ENCODE measurements around the gene CHMP3.

Gene CHMP3

DNA sequence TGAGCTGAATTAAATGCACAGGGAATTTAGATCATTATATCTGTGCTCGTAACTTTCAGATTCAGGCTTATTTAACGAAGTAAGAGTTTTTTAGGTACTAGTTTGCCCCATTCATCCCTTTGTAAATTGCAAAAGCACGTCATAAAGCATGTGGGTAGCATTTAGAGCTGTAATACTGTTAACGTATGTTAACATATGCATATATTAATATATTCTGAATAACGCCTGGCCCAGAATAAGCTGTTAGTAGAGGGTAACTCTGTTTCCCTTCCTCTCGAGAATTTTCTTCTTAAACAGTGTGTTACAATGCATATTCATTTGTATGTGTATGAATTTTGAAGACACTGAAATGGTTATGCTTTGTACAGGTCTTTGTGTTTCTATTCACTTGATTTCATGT is 91.6 kb downstream of the CHMP3 start:
- H3K4me3 ChIP-seq (ENCODE audit: low read depth, low read length): no peak overlapping the region
- TF ChIP-seq, protein P1, sequence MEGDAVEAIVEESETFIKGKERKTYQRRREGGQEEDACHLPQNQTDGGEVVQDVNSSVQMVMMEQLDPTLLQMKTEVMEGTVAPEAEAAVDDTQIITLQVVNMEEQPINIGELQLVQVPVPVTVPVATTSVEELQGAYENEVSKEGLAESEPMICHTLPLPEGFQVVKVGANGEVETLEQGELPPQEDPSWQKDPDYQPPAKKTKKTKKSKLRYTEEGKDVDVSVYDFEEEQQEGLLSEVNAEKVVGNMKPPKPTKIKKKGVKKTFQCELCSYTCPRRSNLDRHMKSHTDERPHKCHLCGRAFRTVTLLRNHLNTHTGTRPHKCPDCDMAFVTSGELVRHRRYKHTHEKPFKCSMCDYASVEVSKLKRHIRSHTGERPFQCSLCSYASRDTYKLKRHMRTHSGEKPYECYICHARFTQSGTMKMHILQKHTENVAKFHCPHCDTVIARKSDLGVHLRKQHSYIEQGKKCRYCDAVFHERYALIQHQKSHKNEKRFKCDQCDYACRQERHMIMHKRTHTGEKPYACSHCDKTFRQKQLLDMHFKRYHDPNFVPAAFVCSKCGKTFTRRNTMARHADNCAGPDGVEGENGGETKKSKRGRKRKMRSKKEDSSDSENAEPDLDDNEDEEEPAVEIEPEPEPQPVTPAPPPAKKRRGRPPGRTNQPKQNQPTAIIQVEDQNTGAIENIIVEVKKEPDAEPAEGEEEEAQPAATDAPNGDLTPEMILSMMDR (IDR thresholded peaks at IDR 0.05; ENCODE audit: low read depth, low read length): no peak

DNA sequence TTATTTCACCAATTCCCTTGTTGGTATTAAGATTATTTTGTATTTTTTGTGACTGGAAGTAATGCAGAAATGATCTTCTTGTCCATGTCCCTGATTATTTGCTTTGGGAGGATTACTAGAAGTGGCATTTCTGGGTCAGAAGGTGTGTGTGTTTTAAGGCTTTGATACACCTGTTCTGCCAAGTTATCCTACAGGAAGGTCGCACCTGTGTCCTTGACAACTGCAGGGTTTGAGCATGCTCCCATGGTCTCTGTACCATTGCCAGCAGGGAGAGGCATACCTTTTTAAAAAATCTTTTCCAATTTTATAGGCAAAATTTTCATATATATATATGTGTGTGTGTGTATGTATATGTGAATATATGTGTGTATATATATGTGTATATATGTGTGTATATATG is 92.4 kb downstream of the CHMP3 start:
- TF ChIP-seq, protein P1 (IDR thresholded peaks at IDR 0.05; ENCODE audit: low read depth, low read length): no peak
- H3K4me3 ChIP-seq (ENCODE audit: low read depth, low read length): no peak overlapping the region

DNA sequence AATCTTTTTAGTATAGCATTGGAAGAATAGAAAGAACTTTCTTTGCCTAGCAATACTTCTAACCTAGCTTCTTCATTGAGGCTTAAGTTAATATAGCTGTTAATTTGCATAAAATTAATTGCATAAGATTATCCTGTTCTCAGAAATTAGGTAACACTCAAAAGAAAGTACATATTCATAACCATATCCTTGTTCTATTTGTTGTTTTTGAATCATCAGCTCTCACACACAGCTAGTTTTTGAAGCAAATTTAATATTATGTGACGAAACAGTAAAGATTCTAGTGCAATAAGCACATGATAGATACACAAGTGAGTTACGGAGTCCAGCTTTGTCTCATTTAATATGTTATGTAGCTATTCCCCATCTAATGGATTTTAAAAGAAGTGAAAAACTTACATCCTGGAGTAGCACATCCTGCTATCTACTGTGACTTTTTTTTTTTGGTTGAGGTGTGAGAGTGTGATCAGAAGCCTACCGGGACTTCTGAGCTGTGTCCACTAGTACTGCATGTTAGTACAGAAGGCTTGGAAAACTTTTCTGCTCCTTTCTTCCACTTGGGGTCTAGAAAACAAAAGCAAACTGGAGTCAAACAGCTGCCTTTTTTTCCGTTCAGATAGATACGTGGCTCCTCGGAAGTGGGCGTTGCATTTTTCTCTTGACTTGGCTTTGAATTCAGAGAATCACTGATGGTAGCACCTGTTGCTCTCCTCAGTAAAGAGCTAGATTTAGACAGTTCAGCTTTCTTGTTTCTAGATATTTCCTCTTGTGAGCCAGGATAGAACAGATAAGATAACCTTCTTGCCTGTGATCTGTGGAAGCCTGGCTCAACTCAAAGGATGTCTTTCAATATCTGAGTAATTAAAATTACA is 94.8 kb downstream of the CHMP3 start:
- H3K4me3 ChIP-seq (ENCODE audit: low read depth, low read length): no peak overlapping the region
- TF ChIP-seq, protein P1 (IDR thresholded peaks at IDR 0.05; ENCODE audit: low read depth, low read length): no peak

DNA sequence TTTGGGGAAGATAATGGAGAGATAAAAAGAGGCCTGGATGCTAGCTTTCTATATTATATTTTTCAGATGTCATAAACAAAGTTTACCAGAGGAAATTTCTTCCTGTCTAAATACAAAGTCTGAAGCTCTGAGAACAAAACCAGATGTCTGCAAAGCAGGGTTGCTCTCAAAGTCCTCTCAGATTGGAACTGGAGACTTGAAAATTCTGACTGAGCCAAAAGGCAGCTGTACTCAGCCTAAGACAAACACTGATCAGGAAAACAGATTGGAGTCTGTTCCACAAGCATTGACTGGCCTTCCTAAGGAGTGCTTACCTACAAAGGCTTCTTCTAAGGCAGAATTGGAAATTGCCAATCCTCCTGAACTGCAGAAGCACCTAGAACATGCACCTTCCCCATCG is 96.9 kb downstream of the CHMP3 start:
- H3K4me3 ChIP-seq (ENCODE audit: low read depth, low read length): no peak overlapping the region

DNA sequence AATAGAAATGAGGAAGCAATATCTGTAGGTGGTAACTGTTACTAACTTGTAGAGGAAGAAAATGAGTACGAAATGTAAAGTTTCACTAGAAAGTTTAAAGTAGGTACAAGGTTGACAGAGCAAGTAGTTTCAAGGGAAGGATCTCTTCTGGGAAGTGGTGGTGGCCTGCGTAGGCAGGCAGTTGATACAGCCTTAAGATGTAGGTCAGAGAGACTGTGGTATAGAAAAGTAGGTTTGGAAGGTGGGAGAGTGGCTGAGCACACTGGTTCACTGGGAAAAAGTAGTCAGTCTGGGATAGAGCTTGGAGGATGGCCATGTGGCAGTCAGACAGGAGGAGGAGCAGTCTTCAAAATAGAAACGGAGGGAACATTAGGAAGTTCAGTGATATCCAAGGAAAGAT is 98.6 kb downstream of the CHMP3 start:
- TF ChIP-seq, protein P1 (IDR thresholded peaks at IDR 0.05; ENCODE audit: low read depth, low read length): no peak
- H3K4me3 ChIP-seq (ENCODE audit: low read depth, low read length): no peak overlapping the region

More for the DNA sequence above, 96.9 kb downstream of the CHMP3 start:
- TF ChIP-seq, protein P1 (IDR thresholded peaks at IDR 0.05; ENCODE audit: low read depth, low read length): no peak

DNA sequence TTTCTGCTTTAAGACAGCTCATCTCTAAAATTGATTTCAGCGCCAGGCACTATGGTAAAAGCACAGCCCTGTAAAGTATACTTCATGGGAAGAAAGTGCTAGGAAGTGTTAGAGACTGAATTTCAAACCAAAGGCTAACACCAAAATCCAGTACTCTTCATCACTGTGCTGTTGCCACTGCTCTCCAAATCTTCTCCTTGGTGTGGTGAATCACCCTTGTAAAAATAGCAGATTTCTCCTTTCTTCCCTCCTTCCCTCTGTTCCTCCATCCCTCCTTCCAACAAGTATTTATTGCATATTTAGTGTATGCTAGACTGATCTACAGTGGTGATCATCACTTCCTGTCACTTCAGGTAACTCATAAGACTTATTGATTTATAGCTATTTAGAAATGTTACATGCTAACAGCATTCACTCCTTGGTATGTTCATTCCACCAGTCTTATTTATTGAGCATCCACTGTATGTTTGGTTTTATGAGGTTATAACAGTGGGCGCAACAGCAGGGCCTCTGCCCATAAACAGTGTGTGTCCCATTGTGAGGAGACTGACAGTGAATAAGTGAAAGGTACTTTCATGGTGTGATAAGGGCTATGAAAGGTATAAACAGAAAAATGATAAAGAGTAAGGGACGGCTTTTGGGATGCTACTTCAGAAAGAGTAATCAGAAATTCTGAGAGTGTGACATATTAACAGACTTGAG is 102.0 kb downstream of the CHMP3 start:
- H3K4me3 ChIP-seq (ENCODE audit: low read depth, low read length): no peak overlapping the region
- TF ChIP-seq, protein P1 (IDR thresholded peaks at IDR 0.05; ENCODE audit: low read depth, low read length): no peak

DNA sequence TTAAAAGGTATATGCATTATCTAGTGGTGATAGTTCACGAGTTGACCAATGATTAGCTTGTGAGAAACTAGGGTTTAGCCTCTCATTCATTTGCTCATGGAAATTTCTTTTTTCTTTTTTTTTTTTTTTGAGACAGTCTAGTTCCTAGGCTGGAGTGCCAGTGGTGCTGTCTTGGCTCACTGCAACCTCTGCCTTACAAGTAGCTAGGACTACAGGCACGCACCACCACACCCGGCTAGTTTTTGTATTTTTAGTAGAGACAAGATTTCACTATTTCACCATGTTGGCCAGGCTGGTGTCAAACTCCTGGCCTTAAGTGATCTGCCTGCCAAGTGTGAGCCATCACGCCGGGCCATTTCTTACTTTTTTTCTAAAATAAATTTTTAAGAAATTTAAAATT is 108.1 kb downstream of the CHMP3 start:
- TF ChIP-seq, protein P1 (IDR thresholded peaks at IDR 0.05; ENCODE audit: low read depth, low read length): no peak
- H3K4me3 ChIP-seq (ENCODE audit: low read depth, low read length): no peak overlapping the region

All from WI38 (cell line).